K562 (cell line): ENCODE data around the gene APOC1. TPM values are rescaled to one million over a fixed set of nuclear protein-coding genes. Genes with fewer than 3 reads are reported as not detected.

Source experiments
- ATAC-seq: fragments of 200-7000 bp; cut with Tn5 transposase; 3 replicates; pipeline ENCODE4 v1.9.1; 2020; ENCODE audit warnings: moderate library complexity
- BruUV-seq: library from RNA; stranded (reverse); fragments of 400-500 nt; replicated peaks from 2 replicates; lab custom pipeline; 2021; lab: Mats Ljungman, UMichigan
- CTCF ChIA-PET: fragments of 300-600 bp; formaldehyde crosslinking; extraction: SDS; loops from one replicate; lab custom pipeline; 2021; ENCODE audit warnings: low intra/inter-chr PET ratio; lab: Yijun Ruan, JAX
- POLR2A ChIA-PET: fragments of 300-600, 350-650 bp; sonication (Branson Sonifier 250); formaldehyde crosslinking; extraction: SDS; loops from one replicate; lab custom pipeline; 2021; ENCODE audit warnings: antibody characterized with exemption, inconsistent platforms; lab: Yijun Ruan, JAX
- DNase-seq, 4 experiments: peaks; one replicate each; pipeline versions ENCODE4 v3.0.0 to v3.0.0-alpha.2; 2011 to 2018; ENCODE audit warnings: low spot score in 3 of 4, mixed read lengths in 3 of 4; ENCODE audit errors: extremely low read depth in 1 of 4
- FAIRE-seq: peaks from 2 replicates; lab custom pipeline; 2011; peaks lifted over from hg19 to GRCh38; lab: Jason Lieb, UNC
- H2AFZ ChIP-seq: 2 replicates; pipeline ENCODE4 v1.6.0; 2011; ENCODE audit warnings: low read depth, low read length, control low read depth, inconsistent platforms
- H3K27ac ChIP-seq: fragments of 200-600 bp; 3 replicates; pipeline ENCODE4 v1.8.0; 2011; ENCODE audit warnings: low read depth, mild to moderate bottlenecking, control low read depth, inconsistent platforms, low read length, moderate library complexity, mixed read lengths; ENCODE audit errors: extremely low read depth
- H3K27me3 ChIP-seq, 2 experiments: fragments of 300-600 bp in 1 of 2; 2 replicates in 1 of 2; 3 replicates in 1 of 2; pipeline versions ENCODE4 v1.6.0 to v1.8.0; 2011; ENCODE audit warnings: inconsistent platforms in 2 of 2, low read length in 2 of 2, mild to moderate bottlenecking in 1 of 2, mixed read lengths in 1 of 2, moderate library complexity in 1 of 2; ENCODE audit not compliant: control insufficient read depth in 2 of 2, insufficient read depth in 2 of 2
- H3K36me3 ChIP-seq: fragments of 300-600 bp; 3 replicates; pipeline ENCODE4 v1.8.0; 2011; ENCODE audit warnings: mild to moderate bottlenecking, low read length, inconsistent platforms; ENCODE audit not compliant: control insufficient read depth, insufficient read depth
- H3K4me1 ChIP-seq, 2 experiments: fragments of 200-600 bp in 1 of 2; replicated peaks in 1 of 2; 2 replicates in 1 of 2; 3 replicates in 1 of 2; pipeline versions ENCODE4 v1.5.1 to v1.8.0; 2011; ENCODE audit warnings: inconsistent platforms in 2 of 2, low read length in 2 of 2, mild to moderate bottlenecking in 1 of 2, mixed read lengths in 1 of 2, moderate library complexity in 1 of 2; ENCODE audit not compliant: control insufficient read depth in 2 of 2, insufficient read depth in 2 of 2
- H3K4me2 ChIP-seq: 2 replicates; pipeline ENCODE4 v1.6.1; 2011; ENCODE audit warnings: low read length, control low read depth, inconsistent platforms, mixed read lengths; ENCODE audit not compliant: insufficient read depth
- H3K4me3 ChIP-seq: fragments of 200-600 bp; sonication (generic), shearing (Covaris generic); 2 replicates; pipeline ENCODE4 v1.5.1; 2016; ENCODE audit warnings: control low read depth, inconsistent platforms
- H3K79me2 ChIP-seq: fragments of 200-600 bp; 3 replicates; pipeline ENCODE4 v1.8.0; 2011; ENCODE audit warnings: low read length, inconsistent platforms; ENCODE audit not compliant: control insufficient read depth, insufficient read depth
- H3K9ac ChIP-seq, 2 experiments: 2 replicates each; pipeline versions ENCODE4 v1.6.0 to v1.6.1; 2011; ENCODE audit warnings: low read depth in 2 of 2, low read length in 2 of 2, control low read depth in 1 of 2, inconsistent platforms in 1 of 2, mild to moderate bottlenecking in 1 of 2, mixed read lengths in 1 of 2; ENCODE audit not compliant: insufficient read depth in 1 of 2
- H3K9me1 ChIP-seq: one replicate; pipeline ENCODE4 v1.6.0; 2011; ENCODE audit warnings: inconsistent platforms, mild to moderate bottlenecking, low read length, moderate library complexity; ENCODE audit not compliant: control insufficient read depth, insufficient read depth
- H3K9me3 ChIP-seq: replicated peaks from 2 replicates; pipeline ENCODE4 v1.5.1; 2011; ENCODE audit warnings: low read depth, low read length, inconsistent platforms; ENCODE audit not compliant: control insufficient read depth, insufficient read depth
- H4K20me1 ChIP-seq: replicated peaks from 2 replicates; pipeline ENCODE4 v1.6.1; 2011; ENCODE audit warnings: low read length, inconsistent platforms, mixed read lengths; ENCODE audit not compliant: control insufficient read depth, insufficient read depth
- CSDE1 ChIP-seq, 2 experiments: fragments of 450-650 bp; IDR thresholded peaks; 2 replicates each; pipeline ENCODE4 v1.6.1; 2016; ENCODE audit warnings: mild to moderate bottlenecking in 1 of 2
- ERF ChIP-seq: fragments of 450-650 bp; formaldehyde crosslinking; IDR thresholded peaks from 2 replicates; pipeline ENCODE4 v1.4.0; 2020; ENCODE audit warnings: mild to moderate bottlenecking, mixed read lengths
- ESRRA ChIP-seq: fragments of 450-650 bp; IDR thresholded peaks from 2 replicates; pipeline ENCODE4 v1.6.1; 2014; ENCODE audit warnings: low read depth, mild to moderate bottlenecking, moderate library complexity, borderline replicate concordance
- HCFC1 ChIP-seq: IDR thresholded peaks from 2 replicates; pipeline ENCODE4 v1.6.1; 2012; ENCODE audit warnings: low read depth, low read length, improper control_type of control experiment
- HSF4 ChIP-seq: fragments of 250-450 bp; sonication (Bioruptor Pico); IDR thresholded peaks from 2 replicates; pipeline ENCODE4 v2.1.2; 2022; ENCODE audit warnings: mild to moderate bottlenecking, moderate library complexity, borderline replicate concordance
- KLF13 ChIP-seq: fragments of 450-650 bp; IDR thresholded peaks from 2 replicates; pipeline ENCODE4 v1.6.1; 2016; ENCODE audit warnings: missing genetic modification characterization, low read depth, mild to moderate bottlenecking, missing compliant biosample characterization, moderate library complexity, borderline replicate concordance
- NR2F6 ChIP-seq: fragments of 450-650 bp; formaldehyde crosslinking; IDR thresholded peaks from 2 replicates; pipeline ENCODE4 v1.4.0; 2020; ENCODE audit warnings: mild to moderate bottlenecking
- PCBP2 ChIP-seq: fragments of 200-400 bp; formaldehyde crosslinking; IDR thresholded peaks from 2 replicates; pipeline ENCODE4 v1.6.1; 2018; ENCODE audit warnings: low read length, low read depth, mild to moderate bottlenecking, moderate library complexity; ENCODE audit not compliant: poor library complexity, severe bottlenecking
- POLR3A ChIP-seq: IDR thresholded peaks from 2 replicates; pipeline ENCODE4 v1.6.1; 2011; ENCODE audit warnings: borderline replicate concordance, mild to moderate bottlenecking, moderate library complexity; ENCODE audit not compliant: insufficient read length, insufficient read depth; ENCODE audit errors: extremely low read depth
- RBM22 ChIP-seq: fragments of 200-400 bp; formaldehyde crosslinking; IDR thresholded peaks from 2 replicates; pipeline ENCODE4 v1.6.1; 2018; ENCODE audit warnings: low read length, low read depth; ENCODE audit not compliant: poor library complexity, severe bottlenecking
- SAFB2 ChIP-seq: fragments of 200-400 bp; formaldehyde crosslinking; IDR thresholded peaks from 2 replicates; pipeline ENCODE4 v1.6.1; 2018; ENCODE audit warnings: borderline replicate concordance, low read length, low read depth, moderate library complexity; ENCODE audit not compliant: severe bottlenecking
- STAT5B ChIP-seq: fragments of 250-450 bp; sonication (Bioruptor Pico); IDR thresholded peaks from 2 replicates; pipeline ENCODE4 v1.8.0; 2021; ENCODE audit warnings: mild to moderate bottlenecking, inconsistent platforms
- SUPT5H ChIP-seq: fragments of 450-650 bp; IDR thresholded peaks from 2 replicates; pipeline ENCODE4 v1.6.1; 2016
- ZBTB2 ChIP-seq: fragments of 450-650 bp; IDR thresholded peaks from 2 replicates; pipeline ENCODE4 v1.6.1; 2016; ENCODE audit warnings: antibody characterized with exemption
- ZBTB7A ChIP-seq: IDR thresholded peaks from 2 replicates; pipeline ENCODE4 v1.6.1; 2011; ENCODE audit warnings: low read depth, mild to moderate bottlenecking, low read length, moderate library complexity, borderline replicate concordance; ENCODE audit not compliant: control insufficient read depth
- ZBTB8A ChIP-seq: fragments of 450-650 bp; IDR thresholded peaks from 2 replicates; pipeline ENCODE4 v1.6.1; 2018; ENCODE audit warnings: mild to moderate bottlenecking, moderate library complexity; ENCODE audit not compliant: partially characterized antibody
- ZKSCAN1 ChIP-seq: fragments of 150-350 bp; IDR thresholded peaks from 2 replicates; pipeline ENCODE4 v1.6.1; 2016; ENCODE audit warnings: low read depth, low read length
- WGBS: fragments of 100-300 bp; shearing (Covaris generic); methylation state at CpG from one replicate; pipeline ENCODE4 v1.1.6; 2016; ENCODE audit warnings: low coverage, mixed read lengths; ENCODE audit not compliant: insufficient coverage; ENCODE audit errors: missing lambda C conversion rate; 5-methylcytosine and 5-hydroxymethylcytosine counted together
- in situ Hi-C: fragments of 300-500 bp; cut with MboI; formaldehyde crosslinking; loops from 4 replicates; pipeline ENCODE4 v1.15.0; 2018; ENCODE audit warnings: inconsistent platforms, mixed read lengths
- intact Hi-C: fragments of 100-400 bp; cut with micrococcal nuclease; formaldehyde crosslinking; loops from 2 replicates; pipeline ENCODE4 v1.14.2; 2022
- polyA plus RNA-seq, 8 experiments: library from polyadenylated mRNA; depleted of rRNA in 4 of 8; stranded (reverse) in 5 of 8; unstranded in 3 of 8; fragments of >200 nt; fragmentation: Nextera tagmentation in 2 of 8; fragmentation: Illumina TruSeq in 1 of 8; extraction: Ambion mirVana in 2 of 8; extraction: Trizol in 1 of 8; gene quantifications; 2 replicates each; pipeline versions ENCODE4 v1.2.1 to v1.2.3, GENCODE V29; 2011 to 2014; ENCODE audit warnings: inconsistent platforms in 1 of 8, missing spikeins in 1 of 8
- total RNA-seq, 7 experiments: library from RNA; depleted of rRNA in 6 of 7; stranded (reverse); fragments of >200 nt in 6 of 7; fragmentation: Illumina TruSeq in 2 of 7; extraction: Trizol in 2 of 7; gene quantifications; 2 replicates each; pipeline versions ENCODE4 v1.2.1 to v1.2.3, GENCODE V29; 2011 to 2021; ENCODE audit warnings: low replicate concordance in 1 of 7
- TF ChIP-seq, protein P1 (sequence below): fragments of 450-650 bp; conservative IDR thresholded peaks from 2 replicates; pipeline ENCODE4 v1.6.1; 2016; ENCODE audit warnings: missing genetic modification characterization, low read depth, mild to moderate bottlenecking, missing compliant biosample characterization, moderate library complexity

The APOC1 gene
- total and polyA plus RNA-seq, 9 of the 15 experiments (the other 6 are each of a cell fraction or from before 2014, with no cell fraction given): 115 to 408 (median 220) TPM

DNA sequence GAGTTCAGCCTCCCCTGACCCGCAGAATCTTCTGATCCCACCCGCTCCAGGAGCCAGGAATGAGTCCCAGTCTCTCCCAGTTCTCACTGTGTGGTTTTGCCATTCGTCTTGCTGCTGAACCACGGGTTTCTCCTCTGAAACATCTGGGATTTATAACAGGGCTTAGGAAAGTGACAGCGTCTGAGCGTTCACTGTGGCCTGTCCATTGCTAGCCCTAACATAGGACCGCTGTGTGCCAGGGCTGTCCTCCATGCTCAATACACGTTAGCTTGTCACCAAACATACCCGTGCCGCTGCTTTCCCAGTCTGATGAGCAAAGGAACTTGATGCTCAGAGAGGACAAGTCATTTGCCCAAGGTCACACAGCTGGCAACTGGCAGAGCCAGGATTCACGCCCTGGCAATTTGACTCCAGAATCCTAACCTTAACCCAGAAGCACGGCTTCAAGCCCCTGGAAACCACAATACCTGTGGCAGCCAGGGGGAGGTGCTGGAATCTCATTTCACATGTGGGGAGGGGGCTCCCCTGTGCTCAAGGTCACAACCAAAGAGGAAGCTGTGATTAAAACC, 9.9 kb upstream of the APOC1 start (continued):
- no peak for TF ChIP-seq POLR3A
- peak; percentile 87 for TF ChIP-seq ZBTB7A
- no peak for TF ChIP-seq KLF13 (tag)
- 0 out of 2 replicates have a peak, but pooled peaks have one; percentile 62 for TF ChIP-seq NR2F6
- TF ChIP-seq SAFB2: no peak
- TF ChIP-seq ZKSCAN1: no peak
- no peak for TF ChIP-seq HSF4 (CRISPR knock-in tag)
- no peak for TF ChIP-seq CSDE1 (IDR thresholded peaks at IDR 0.05)
- TF ChIP-seq ERF (CRISPR knock-in tag): 0 out of 2 replicates have a peak, but pooled peaks have one; percentile 17

DNA sequence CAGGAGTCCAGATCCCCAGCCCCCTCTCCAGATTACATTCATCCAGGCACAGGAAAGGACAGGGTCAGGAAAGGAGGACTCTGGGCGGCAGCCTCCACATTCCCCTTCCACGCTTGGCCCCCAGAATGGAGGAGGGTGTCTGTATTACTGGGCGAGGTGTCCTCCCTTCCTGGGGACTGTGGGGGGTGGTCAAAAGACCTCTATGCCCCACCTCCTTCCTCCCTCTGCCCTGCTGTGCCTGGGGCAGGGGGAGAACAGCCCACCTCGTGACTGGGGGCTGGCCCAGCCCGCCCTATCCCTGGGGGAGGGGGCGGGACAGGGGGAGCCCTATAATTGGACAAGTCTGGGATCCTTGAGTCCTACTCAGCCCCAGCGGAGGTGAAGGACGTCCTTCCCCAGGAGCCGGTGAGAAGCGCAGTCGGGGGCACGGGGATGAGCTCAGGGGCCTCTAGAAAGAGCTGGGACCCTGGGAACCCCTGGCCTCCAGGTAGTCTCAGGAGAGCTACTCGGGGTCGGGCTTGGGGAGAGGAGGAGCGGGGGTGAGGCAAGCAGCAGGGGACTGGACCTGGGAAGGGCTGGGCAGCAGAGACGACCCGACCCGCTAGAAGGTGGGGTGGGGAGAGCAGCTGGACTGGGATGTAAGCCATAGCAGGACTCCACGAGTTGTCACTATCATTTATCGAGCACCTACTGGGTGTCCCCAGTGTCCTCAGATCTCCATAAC, 8.8 kb upstream of the APOC1 start, which contains the start of gene APOE:
Gene APOE, plus strand, starts transcription at position 360 of the 724 bp plus-strand sequence. CDS start 829 bp downstream, outside the sequence.
- Histone ChIP-seq H3K9me1 (no peaks in the 10 kb centered on the region), H3K4me3 (peak within 1 kb of the TSS; percentile 30), H3K27me3 (no peaks in the 10 kb centered on the region), H2AFZ (peak within 1 kb of the TSS; percentile 87), H3K4me2 (peak within 1 kb of the TSS; percentile 81), H3K4me1 (peaks cover 30 to 81% of the 10 kb centered on the region in 2 experiments), H4K20me1 (0 out of 2 replicates have a peak, but pooled peaks cover 3% of the 10 kb centered on the region), H3K27ac (peak within 1 kb of the TSS; percentile 45), H3K36me3 (peaks cover 58% of the 10 kb centered on the region; the same call in 2 of the 3 replicates), H3K9ac (peak within 1 kb of the TSS; percentile 54 to 96; a peak in 3 of 4 replicates), H3K79me2 (no peaks in the 10 kb centered on the region; the same call in 2 of the 3 replicates), H3K9me3 (no peaks in the 10 kb centered on the region)
- no TSS peak for BruUV-seq
- DNase-seq (peak; percentile 54 to 63 (median 60)), ATAC-seq (peak; percentile 22), FAIRE-seq (peak; percentile 6)
- in situ Hi-C loops (no loop called here), intact Hi-C loops (no loop called here)
- WGBS: 10% methylated on average over 15 of the region's 20 CpGs
- ChIA-PET POLR2A (interaction anchor here (0.5 to 2.5 kb wide), 13 partner anchors 9 to 273 kb away, joined by 3 to 11 read pairs (median 4); partner anchors contain the start of genes APOC1, BLOC1S3, CLASRP and CLPTM1), CTCF (interaction anchor here (1.2 kb wide), 1 partner anchor 46 kb away, joined by 4 read pairs; no protein-coding TSS in a partner anchor)
- TF ChIP-seq ZBTB2 (no peak), PCBP2 (no peak), SUPT5H (peak; percentile 54), STAT5B (CRISPR knock-in tag) (no peak), RBM22 (peak; percentile 37), HCFC1 (no peak), ZBTB8A (no peak), ESRRA (0 out of 2 replicates have a peak, but pooled peaks have one; percentile 29)
- TF ChIP-seq, protein P1, sequence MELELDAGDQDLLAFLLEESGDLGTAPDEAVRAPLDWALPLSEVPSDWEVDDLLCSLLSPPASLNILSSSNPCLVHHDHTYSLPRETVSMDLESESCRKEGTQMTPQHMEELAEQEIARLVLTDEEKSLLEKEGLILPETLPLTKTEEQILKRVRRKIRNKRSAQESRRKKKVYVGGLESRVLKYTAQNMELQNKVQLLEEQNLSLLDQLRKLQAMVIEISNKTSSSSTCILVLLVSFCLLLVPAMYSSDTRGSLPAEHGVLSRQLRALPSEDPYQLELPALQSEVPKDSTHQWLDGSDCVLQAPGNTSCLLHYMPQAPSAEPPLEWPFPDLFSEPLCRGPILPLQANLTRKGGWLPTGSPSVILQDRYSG (tag): no peak
